ENCODE measurements around the gene P2RX2.

DNA sequence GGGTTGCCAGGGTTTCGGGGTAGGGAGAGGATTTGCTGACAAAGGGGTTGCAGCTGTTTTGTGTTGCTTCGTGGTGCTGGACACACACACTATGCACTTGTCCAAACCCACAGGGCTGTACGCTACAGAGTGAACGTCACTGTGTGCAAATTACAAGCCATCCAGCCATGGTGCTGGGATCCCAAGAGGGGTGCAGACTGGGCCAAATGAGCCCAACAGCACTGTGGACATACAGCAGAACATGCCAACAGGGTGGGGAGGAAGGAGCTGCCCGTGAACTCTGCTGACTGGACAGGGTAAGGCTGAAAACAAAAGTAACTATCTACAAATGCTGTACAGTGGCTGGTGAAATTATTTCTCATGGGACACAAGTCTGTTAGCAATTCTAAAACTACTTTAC, 43.4 kb downstream of the P2RX2 start:
- TF ChIP-seq EZH2 (IDR thresholded peaks at IDR 0.05; ENCODE audit: borderline replicate concordance) (no peak), EZH2phosphoT487 (IDR thresholded peaks at IDR 0.05; ENCODE audit: low read depth, severe bottlenecking, unreplicated experiment) (no peak)
- TF ChIP-seq, protein P1, sequence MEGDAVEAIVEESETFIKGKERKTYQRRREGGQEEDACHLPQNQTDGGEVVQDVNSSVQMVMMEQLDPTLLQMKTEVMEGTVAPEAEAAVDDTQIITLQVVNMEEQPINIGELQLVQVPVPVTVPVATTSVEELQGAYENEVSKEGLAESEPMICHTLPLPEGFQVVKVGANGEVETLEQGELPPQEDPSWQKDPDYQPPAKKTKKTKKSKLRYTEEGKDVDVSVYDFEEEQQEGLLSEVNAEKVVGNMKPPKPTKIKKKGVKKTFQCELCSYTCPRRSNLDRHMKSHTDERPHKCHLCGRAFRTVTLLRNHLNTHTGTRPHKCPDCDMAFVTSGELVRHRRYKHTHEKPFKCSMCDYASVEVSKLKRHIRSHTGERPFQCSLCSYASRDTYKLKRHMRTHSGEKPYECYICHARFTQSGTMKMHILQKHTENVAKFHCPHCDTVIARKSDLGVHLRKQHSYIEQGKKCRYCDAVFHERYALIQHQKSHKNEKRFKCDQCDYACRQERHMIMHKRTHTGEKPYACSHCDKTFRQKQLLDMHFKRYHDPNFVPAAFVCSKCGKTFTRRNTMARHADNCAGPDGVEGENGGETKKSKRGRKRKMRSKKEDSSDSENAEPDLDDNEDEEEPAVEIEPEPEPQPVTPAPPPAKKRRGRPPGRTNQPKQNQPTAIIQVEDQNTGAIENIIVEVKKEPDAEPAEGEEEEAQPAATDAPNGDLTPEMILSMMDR (IDR thresholded peaks at IDR 0.05; ENCODE audit: poor library complexity), result no peak

All from hepatocyte (in vitro differentiated cells).